ENCODE data around the gene NUP42.

DNA sequence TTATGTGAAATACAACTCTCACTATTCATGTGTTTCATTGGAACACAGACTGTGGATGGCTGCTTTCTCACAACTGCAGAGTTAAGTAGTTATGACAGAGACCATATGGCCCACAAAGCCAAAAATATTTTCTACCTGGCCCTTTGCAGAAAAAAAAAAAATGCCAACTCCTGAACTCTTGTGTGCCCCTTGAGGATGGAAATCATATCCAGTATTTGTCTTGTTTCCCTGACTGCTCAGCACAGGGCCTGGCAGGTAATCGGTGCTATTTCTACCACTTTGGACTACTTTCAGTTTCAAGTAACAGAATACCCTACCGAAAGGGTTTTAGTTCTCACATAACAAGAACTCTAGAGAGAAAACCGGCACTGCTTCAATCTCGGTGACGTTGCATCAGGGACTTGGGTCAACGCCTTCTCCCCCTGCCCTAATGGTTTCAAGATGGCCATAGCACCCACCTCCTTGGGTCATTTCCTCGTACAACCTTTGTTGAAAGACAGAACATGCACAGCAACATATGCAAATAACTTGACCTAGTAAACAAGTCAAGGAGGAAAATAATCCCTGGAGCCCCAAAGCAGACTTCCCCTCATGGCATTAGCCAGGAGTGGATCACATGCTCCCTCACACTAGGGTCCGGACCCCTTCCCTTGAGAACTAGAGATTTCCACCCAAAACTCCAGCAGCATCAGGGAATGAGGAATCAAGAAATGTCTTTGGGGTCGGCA is 52.9 kb downstream of the NUP42 start:
- TF ChIP-seq CTCF (tag by site-specific recombination; IDR thresholded peaks at IDR 0.05), result no peak
- TF ChIP-seq REST (tag by site-specific recombination; IDR thresholded peaks at IDR 0.05), result no peak
- no peak for TF ChIP-seq ZBTB8A (tag by site-specific recombination; IDR thresholded peaks at IDR 0.05)
- TF ChIP-seq ZNF544 (tag by site-specific recombination; IDR thresholded peaks at IDR 0.05), result no peak
- no peak for TF ChIP-seq ZNF292 (tag by site-specific recombination; IDR thresholded peaks at IDR 0.05; ENCODE audit: borderline replicate concordance, low read depth)
- TF ChIP-seq, protein P1, sequence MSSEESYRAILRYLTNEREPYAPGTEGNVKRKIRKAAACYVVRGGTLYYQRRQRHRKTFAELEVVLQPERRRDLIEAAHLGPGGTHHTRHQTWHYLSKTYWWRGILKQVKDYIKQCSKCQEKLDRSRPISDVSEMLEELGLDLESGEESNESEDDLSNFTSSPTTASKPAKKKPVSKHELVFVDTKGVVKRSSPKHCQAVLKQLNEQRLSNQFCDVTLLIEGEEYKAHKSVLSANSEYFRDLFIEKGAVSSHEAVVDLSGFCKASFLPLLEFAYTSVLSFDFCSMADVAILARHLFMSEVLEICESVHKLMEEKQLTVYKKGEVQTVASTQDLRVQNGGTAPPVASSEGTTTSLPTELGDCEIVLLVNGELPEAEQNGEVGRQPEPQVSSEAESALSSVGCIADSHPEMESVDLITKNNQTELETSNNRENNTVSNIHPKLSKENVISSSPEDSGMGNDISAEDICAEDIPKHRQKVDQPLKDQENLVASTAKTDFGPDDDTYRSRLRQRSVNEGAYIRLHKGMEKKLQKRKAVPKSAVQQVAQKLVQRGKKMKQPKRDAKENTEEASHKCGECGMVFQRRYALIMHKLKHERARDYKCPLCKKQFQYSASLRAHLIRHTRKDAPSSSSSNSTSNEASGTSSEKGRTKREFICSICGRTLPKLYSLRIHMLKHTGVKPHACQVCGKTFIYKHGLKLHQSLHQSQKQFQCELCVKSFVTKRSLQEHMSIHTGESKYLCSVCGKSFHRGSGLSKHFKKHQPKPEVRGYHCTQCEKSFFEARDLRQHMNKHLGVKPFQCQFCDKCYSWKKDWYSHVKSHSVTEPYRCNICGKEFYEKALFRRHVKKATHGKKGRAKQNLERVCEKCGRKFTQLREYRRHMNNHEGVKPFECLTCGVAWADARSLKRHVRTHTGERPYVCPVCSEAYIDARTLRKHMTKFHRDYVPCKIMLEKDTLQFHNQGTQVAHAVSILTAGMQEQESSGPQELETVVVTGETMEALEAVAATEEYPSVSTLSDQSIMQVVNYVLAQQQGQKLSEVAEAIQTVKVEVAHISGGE (tag by site-specific recombination; conservative IDR thresholded peaks at IDR 0.05; ENCODE audit: low read depth), result no peak
- no peak for TF ChIP-seq MYNN (tag by site-specific recombination; IDR thresholded peaks at IDR 0.05; ENCODE audit: borderline replicate concordance)
- no peak for TF ChIP-seq OVOL3 (tag by site-specific recombination; IDR thresholded peaks at IDR 0.05)

All from HEK293 (cell line).